Dermis blood vessel endothelial cell (primary cell): ENCODE results near the gene DDX49. TPM values are rescaled to one million over a fixed set of nuclear protein-coding genes. Genes with fewer than 3 reads are reported as not detected.
"Not testable (repeated sequence)": the region's sequence is repeated elsewhere in the genome, so short reads cannot be mapped to it uniquely, and the experiment has no call there.

ENCODE experiments used
- DNase-seq: peaks from one replicate; pipeline ENCODE4 v3.0.0; 2010
- total RNA-seq: library from RNA; depleted of rRNA; stranded (reverse); fragments of >200 nt; gene quantifications from 2 replicates; pipeline ENCODE4 v1.2.3, GENCODE V29; 2014

DDX49 gene
- total RNA-seq, 1 donor from 2014 or later, result 57.9 TPM

DNA sequence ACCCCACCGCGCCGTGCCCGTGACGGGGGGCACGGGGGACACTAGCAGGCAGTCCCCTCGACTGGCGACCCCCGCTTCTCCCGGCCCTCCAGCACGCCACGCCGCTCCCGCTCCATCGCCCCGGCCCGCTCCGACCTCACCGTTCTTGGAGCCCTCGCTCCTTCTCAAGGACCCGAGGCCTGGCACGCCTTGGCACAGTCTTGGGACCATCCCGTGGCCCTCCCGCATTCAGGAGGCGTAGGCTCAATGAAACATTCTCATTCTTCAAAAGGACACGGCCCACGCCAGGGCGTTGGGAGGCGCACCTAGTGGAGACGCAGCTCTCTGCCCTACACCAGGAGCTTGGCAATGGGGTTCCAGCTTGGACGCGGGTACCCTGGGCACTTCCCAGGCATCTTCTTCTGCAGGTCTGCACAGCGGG, 23.1 kb upstream of the DDX49 start:
- peak; percentile 37 for DNase-seq

DNA sequence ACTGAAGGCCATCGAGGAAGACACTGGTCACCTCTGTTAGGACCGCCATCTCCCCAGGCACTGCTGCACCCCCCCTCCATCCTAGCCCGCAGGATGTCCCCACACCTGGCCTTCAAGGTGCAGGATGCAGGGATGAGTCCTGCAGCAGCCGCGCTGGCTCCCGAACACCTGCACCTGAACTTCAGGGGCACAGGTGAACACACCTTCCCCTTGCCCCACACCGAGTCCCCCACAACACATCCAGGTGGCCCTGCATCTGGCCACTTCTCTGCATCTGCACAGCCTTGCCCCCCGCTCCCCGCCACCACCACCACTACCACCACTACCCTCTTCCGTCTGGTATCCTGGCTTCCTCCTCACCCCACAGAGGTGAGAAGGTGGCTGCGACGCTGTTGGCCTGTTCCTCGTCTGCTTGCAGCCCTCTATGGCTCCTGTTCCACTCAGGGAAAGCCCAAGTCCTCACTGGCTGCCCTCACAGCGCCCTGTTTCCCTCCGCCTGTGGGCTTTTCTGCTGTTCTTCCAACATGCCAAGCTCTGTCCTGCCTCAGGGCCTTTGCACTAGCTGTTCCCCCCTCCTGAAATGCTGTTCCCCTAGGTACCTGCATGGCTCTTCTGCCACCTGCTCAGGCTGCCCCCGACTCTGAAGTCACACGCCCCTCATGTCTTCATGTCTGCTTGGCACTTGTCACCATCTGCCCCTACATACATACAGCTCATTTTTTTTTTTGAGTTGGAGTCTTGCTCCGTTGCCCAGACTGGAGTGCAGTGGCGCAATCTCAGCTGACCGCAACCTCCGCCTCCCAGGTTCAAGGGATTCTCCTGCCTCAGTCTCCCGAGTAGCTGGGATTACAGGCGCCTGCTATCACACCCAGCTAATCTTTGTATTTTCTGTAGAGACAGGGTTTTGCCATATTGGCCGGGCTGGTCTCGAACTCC, 22.2 kb upstream of the DDX49 start:
- DNase-seq, result no peak

DNA sequence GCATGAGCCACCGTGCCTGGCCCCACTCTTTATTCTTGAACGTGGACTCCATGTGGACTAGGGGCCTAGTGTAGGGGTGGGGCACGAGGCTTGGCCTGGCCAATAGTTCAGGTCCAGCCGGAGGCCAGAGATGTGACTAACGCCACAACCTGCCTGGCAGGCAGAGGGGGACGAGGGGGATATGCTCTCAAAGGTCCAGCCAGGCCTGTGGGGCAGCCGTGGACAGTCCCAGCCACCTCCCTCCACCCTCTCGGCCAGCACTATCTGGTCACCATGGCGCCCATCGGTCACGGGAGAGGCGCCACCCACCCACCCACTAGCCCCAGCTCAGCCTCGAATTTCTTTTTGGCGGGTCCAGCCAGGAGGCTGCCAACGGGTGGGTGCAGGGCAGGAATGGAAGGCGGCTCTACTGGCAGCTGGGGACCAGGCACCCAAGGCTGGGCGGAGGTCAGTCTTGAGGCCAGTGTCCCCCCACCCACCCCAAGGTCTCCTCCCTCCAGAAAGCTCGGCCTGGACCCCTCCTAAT, 21.4 kb upstream of the DDX49 start:
- no peak for DNase-seq

DNA sequence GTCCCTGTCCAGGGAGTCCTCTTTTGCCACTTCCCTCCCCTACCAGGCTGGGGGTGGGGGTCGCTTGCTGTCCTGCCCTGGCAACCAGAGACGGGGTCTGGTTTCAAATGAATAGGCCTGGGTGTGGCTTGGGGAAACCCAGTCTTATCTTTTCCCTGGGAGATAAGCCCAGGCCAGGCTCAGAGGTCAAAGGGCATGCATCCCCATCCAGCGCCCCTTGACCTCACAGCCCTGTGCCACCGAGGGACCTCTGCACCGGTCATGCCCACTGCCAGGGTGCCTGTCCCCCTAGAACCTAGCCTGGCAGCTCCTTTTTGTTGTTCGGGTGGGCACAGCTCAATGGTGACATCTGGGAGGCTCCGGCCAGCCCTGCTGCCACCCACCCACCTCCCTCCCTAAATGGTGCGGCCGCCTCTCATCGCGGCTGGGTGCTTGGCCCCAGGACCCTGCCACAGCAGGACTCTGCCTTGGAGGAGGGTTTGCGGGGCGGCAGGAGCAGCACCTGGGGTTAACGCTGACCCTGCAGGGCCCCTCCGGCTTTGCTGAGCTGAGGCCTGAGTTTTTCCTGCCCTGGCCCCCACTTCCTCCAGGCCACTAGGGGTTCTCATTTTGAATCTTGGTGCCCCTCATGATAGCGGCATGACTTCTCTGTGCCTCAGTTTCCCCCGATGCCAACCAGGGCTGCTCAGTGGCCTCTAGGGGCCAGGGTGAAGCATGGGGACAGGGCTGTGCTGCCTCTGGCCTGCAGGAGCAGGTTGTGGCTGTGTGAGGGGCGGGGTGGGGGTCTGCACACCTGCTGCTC, 20.7 kb upstream of the DDX49 start:
- DNase-seq, result no peak

GRCh38 chr19:18899624-18900560, 19.6 kb upstream of the DDX49 start:
- no peak for DNase-seq

DNA sequence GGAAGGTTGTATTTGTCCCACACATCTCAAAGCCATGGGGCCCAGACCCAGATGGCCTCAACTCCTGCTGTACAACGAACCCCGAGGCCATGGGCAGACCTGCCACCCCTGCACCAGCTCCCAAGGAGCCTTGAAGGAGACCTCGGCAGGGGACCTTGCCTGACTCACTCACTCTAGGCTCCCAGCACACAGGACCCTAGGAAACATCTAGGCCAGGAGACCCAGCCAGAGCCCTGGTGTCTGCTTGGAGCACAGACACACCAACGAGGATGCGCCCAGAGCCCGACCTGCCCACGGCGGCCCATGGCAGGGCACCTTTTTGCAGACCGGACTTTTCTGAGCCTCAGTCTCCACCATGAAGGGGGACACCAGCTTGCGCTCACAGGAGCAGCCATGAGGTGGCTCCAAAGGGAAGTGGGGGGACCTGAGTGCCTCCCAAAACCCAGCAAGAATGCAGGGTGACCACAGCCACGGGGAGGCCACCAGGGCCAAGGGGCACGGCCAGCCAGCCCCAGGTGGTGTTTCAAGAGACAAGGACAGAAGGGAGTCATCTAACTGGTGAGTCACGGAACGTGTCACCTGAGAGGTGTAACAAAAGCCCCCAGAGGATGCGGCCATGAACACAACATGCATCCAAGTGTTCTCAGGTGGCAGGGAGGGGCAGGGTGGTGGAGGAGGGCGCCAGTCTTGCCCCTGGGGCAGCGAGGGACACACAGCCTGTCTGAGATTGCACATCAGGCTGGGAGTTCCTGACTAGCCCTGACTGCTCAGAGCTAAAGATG, 18.6 kb upstream of the DDX49 start:
- no peak for DNase-seq

GRCh38 chr19:18901491-18901890, 18.0 kb upstream of the DDX49 start:
- no peak for DNase-seq

DNA sequence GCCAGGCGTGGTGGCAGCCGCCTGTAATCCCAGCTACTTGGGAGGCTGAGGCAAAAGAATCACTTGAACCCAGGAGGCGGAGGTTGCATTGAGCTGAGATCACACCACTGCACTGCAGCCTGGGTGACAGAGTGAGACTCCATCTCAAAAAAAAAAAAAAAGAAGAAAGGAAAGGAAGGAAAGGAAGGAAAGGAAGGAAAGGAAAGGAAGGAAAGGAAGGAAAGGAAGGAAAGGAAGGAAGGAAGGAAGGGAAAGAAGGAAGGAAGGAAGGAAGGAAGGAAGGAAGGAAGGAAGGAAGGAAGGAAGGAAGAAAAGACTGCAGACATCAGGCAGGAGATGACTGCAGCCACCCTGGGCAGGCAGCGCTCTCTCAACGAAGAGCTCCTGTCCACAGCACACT, 17.0 kb upstream of the DDX49 start:
- not testable (repeated sequence) for DNase-seq

- no peak for DNase-seq
Measured at GRCh38 chr19:18903156-18904037, 16.1 kb upstream of the DDX49 start.

GRCh38 chr19:18904334-18905057, 15.0 kb upstream of the DDX49 start:
- no peak for DNase-seq

GRCh38 chr19:18905058-18905456, 14.5 kb upstream of the DDX49 start:
- DNase-seq, result no peak

- no peak for DNase-seq
Measured at GRCh38 chr19:18905513-18906236, 13.8 kb upstream of the DDX49 start.

GRCh38 chr19:18906605-18907519, 12.7 kb upstream of the DDX49 start:
- DNase-seq, result no peak

GRCh38 chr19:18908917-18909619, 10.4 kb upstream of the DDX49 start:
- no peak for DNase-seq

- DNase-seq, result no peak
Measured at GRCh38 chr19:18910010-18910409, 9.5 kb upstream of the DDX49 start.

DNA sequence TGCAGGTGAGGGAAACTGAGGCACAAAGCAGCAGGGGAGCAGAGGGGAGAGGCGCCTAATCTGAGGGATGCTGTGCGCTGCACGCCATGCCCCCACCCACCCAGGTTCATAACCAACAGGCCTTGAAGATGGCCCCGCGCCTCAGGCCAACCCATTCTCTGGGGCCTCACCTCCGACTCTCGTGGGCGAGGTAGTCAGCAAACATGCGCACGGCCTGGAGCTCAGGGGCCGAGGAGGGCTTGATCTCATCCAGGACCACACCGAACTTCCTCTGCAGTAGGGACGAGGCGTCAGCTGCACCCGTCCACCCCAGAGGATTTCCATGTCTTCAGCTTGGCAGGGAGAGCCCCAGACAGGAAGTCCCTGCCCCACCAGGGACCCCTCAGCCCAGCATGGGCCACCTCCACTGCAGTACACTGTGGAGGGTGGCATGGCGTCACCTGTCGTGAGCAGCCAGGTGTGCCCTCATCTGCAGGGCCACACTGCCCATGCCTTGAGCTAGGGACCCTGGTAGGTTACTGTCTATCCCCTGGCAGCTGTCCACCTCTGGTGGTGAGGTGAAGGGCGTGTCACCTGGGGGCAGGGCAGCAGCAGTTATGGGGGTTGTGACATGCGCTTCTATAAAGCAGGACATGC, 8.6 kb upstream of the DDX49 start:
- no peak for DNase-seq

- DNase-seq, result no peak
Measured at GRCh38 chr19:18912933-18913332, 6.6 kb upstream of the DDX49 start.
